Uterus (tissue), 2 donors: Measurements from ENCODE around the gene PSME2.

Experiments used
- POLR2A ChIP-seq, 2 donors: fragments of 450-650 bp; IDR thresholded peaks; one replicate each; pipeline ENCODE4 v1.6.1; 2016; ENCODE audit warnings: antibody characterized with exemption in 2 of 2, mild to moderate bottlenecking in 1 of 2, moderate library complexity in 1 of 2
- TF ChIP-seq, protein P1 (sequence below), 4 experiments: fragments of 200-600 bp in 2 of 4; fragments of 450-650 bp in 2 of 4; sonication (generic) in 2 of 4; IDR thresholded peaks; one replicate each; pipeline ENCODE4 v1.5.1; 2016 to 2019; ENCODE audit warnings: antibody characterized with exemption in 4 of 4, mild to moderate bottlenecking in 2 of 4, moderate library complexity in 1 of 4

- TF ChIP-seq, protein P1, sequence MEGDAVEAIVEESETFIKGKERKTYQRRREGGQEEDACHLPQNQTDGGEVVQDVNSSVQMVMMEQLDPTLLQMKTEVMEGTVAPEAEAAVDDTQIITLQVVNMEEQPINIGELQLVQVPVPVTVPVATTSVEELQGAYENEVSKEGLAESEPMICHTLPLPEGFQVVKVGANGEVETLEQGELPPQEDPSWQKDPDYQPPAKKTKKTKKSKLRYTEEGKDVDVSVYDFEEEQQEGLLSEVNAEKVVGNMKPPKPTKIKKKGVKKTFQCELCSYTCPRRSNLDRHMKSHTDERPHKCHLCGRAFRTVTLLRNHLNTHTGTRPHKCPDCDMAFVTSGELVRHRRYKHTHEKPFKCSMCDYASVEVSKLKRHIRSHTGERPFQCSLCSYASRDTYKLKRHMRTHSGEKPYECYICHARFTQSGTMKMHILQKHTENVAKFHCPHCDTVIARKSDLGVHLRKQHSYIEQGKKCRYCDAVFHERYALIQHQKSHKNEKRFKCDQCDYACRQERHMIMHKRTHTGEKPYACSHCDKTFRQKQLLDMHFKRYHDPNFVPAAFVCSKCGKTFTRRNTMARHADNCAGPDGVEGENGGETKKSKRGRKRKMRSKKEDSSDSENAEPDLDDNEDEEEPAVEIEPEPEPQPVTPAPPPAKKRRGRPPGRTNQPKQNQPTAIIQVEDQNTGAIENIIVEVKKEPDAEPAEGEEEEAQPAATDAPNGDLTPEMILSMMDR (IDR thresholded peaks at IDR 0.05): no peak
- TF ChIP-seq POLR2A (IDR thresholded peaks at IDR 0.05): no peak
These were observed 14.1 kb upstream of the PSME2 start for GRCh38 chr14:24160499-24160849.
